HCT116 (cell line): Measurements from ENCODE around the gene GLTP. TPM values are rescaled to one million over a fixed set of nuclear protein-coding genes. Genes with fewer than 3 reads are reported as not detected.

ENCODE experiments used
- ATAC-seq: fragments of 200-7000 bp; cut with Tn5 transposase; 2 replicates; pipeline ENCODE4 v1.9.1; 2020; ENCODE audit warnings: mild to moderate bottlenecking, moderate library complexity
- BruUV-seq: library from RNA; stranded (reverse); fragments of 400-500 nt; replicated peaks from 2 replicates; lab custom pipeline; 2021; lab: Mats Ljungman, UMichigan
- CTCF ChIA-PET: fragments of 300-600 bp; sonication (Branson Sonifier 250); formaldehyde crosslinking; loops from one replicate; lab custom pipeline; 2021; ENCODE audit warnings: antibody characterized with exemption; lab: Charles Lee
- POLR2A ChIA-PET: fragments of 300-600, 350-600 bp; sonication (Branson Sonifier 250); formaldehyde crosslinking; loops from one replicate; lab custom pipeline; 2021; ENCODE audit warnings: antibody characterized with exemption; lab: Charles Lee
- RAD21 ChIA-PET, 2 experiments: fragments of 300-600 bp; sonication (Branson Sonifier 250); formaldehyde crosslinking; loops; one replicate each; lab custom pipeline; 2023; ENCODE audit warnings: low total read pairs in 2 of 2; ENCODE audit not compliant: uncharacterized antibody in 2 of 2, unreplicated experiment in 2 of 2, low non-redundant PET in 1 of 2; lab: Charles Lee
- DNase-seq: peaks from one replicate; pipeline ENCODE4 v3.0.0-alpha.2; 2010; ENCODE audit warnings: low read depth, low spot score
- H2AFZ ChIP-seq: fragments of 200-600 bp; shearing (Covaris generic), sonication (generic); 2 replicates; pipeline ENCODE4 v1.6.1; 2017; ENCODE audit warnings: low read depth, mixed run types, mixed read lengths, antibody characterized with exemption, low read length; ENCODE audit not compliant: poor library complexity, severe bottlenecking
- H3K27ac ChIP-seq: 2 replicates; pipeline ENCODE4 v1.5.1; 2012; ENCODE audit warnings: low read depth, low read length
- H3K27me3 ChIP-seq: fragments of 200-600 bp; sonication (generic); 2 replicates; pipeline ENCODE4 v1.6.1; 2016; ENCODE audit warnings: mixed run types, low read length, mixed read lengths; ENCODE audit not compliant: insufficient read depth
- H3K36me3 ChIP-seq, 2 experiments: fragments of 200-500 bp in 1 of 2; fragments of 200-600 bp in 1 of 2; sonication (Bioruptor generic) in 1 of 2; sonication (generic) in 1 of 2; 2 replicates each; pipeline versions ENCODE4 v1.5.1 to v1.6.1; 2014 to 2016; ENCODE audit warnings: low read length in 2 of 2, inconsistent platforms in 1 of 2, mixed read lengths in 1 of 2, mixed run types in 1 of 2; ENCODE audit not compliant: insufficient read depth in 2 of 2, control insufficient read depth in 1 of 2
- H3K4me1 ChIP-seq, 2 experiments: fragments of 200-600 bp in 1 of 2; sonication (generic) in 1 of 2; 2 replicates each; pipeline versions ENCODE4 v1.5.1 to v1.6.1; 2012 to 2017; ENCODE audit warnings: low read length in 2 of 2, inconsistent platforms in 1 of 2, mild to moderate bottlenecking in 1 of 2, mixed read lengths in 1 of 2, mixed run types in 1 of 2, moderate library complexity in 1 of 2; ENCODE audit not compliant: insufficient read depth in 2 of 2, control insufficient read depth in 1 of 2
- H3K4me2 ChIP-seq: fragments of 200-600 bp; sonication (generic); 2 replicates; pipeline ENCODE4 v1.6.1; 2017; ENCODE audit warnings: mixed run types, low read length, mixed read lengths
- H3K4me3 ChIP-seq, 2 experiments: fragments of 200-600 bp in 1 of 2; sonication (generic) in 1 of 2; replicated peaks in 1 of 2; 2 replicates each; pipeline ENCODE4 v1.5.1; 2011 to 2016; ENCODE audit warnings: low read length in 2 of 2, control low read depth in 1 of 2, low read depth in 1 of 2, mild to moderate bottlenecking in 1 of 2, mixed read lengths in 1 of 2, mixed run types in 1 of 2
- H3K79me2 ChIP-seq: fragments of 200-600 bp; sonication (generic); 2 replicates; pipeline ENCODE4 v1.6.1; 2017; ENCODE audit warnings: mild to moderate bottlenecking, mixed run types, low read length, moderate library complexity, mixed read lengths; ENCODE audit not compliant: insufficient read depth
- H3K9ac ChIP-seq: fragments of 200-600 bp; sonication (generic); 2 replicates; pipeline ENCODE4 v1.6.1; 2016; ENCODE audit warnings: low read length, mixed read lengths
- H3K9me2 ChIP-seq: fragments of 200-600 bp; sonication (generic), shearing (Covaris generic); 2 replicates; pipeline ENCODE4 v1.6.1; 2017; ENCODE audit warnings: mixed run types, mild to moderate bottlenecking, moderate library complexity; ENCODE audit not compliant: insufficient read depth
- H3K9me3 ChIP-seq, 2 experiments: fragments of 200-500 bp in 1 of 2; fragments of 200-600 bp in 1 of 2; sonication (Bioruptor generic) in 1 of 2; sonication (generic) in 1 of 2; 2 replicates each; pipeline ENCODE4 v1.6.1; 2014 to 2017; ENCODE audit warnings: low read length in 2 of 2, mixed read lengths in 2 of 2, inconsistent platforms in 1 of 2, low read depth in 1 of 2, mild to moderate bottlenecking in 1 of 2, mixed run types in 1 of 2, moderate library complexity in 1 of 2; ENCODE audit not compliant: control insufficient read depth in 1 of 2, insufficient read depth in 1 of 2
- H4K20me1 ChIP-seq: fragments of 200-600 bp; sonication (generic), shearing (Covaris generic); 2 replicates; pipeline ENCODE4 v1.6.1; 2017; ENCODE audit warnings: mixed run types, mild to moderate bottlenecking, moderate library complexity; ENCODE audit not compliant: insufficient read depth
- CEBPB ChIP-seq: IDR thresholded peaks from 2 replicates; pipeline ENCODE4 v1.6.1; 2012; ENCODE audit warnings: low read depth
- EGR1 ChIP-seq: IDR thresholded peaks from 2 replicates; pipeline ENCODE4 v1.6.1; 2012; ENCODE audit warnings: low read depth
- EZH2 ChIP-seq: fragments of 200-600 bp; sonication (generic); IDR thresholded peaks from 2 replicates; pipeline ENCODE4 v1.6.1; 2017; ENCODE audit warnings: antibody characterized with exemption, mixed run types
- EZH2phosphoT487 ChIP-seq: fragments of 200-600 bp; IDR thresholded peaks from 2 replicates; pipeline ENCODE4 v1.6.1; 2018; ENCODE audit warnings: antibody characterized with exemption, borderline replicate concordance
- RAD21 ChIP-seq: IDR thresholded peaks from 2 replicates; pipeline ENCODE4 v1.6.1; 2012; ENCODE audit warnings: low read depth, mild to moderate bottlenecking
- SIN3A ChIP-seq: IDR thresholded peaks from 2 replicates; pipeline ENCODE4 v1.6.1; 2012; ENCODE audit warnings: low read depth
- SP1 ChIP-seq: IDR thresholded peaks from 2 replicates; pipeline ENCODE4 v1.6.1; 2012; ENCODE audit warnings: low read depth
- ZFX ChIP-seq: fragments of 450-650 bp; IDR thresholded peaks from 2 replicates; pipeline ENCODE4 v1.6.1; 2017
- intact Hi-C: fragments of 100-400 bp; cut with micrococcal nuclease; formaldehyde crosslinking; loops from 2 replicates; pipeline ENCODE4 v1.10.0; 2022
- total RNA-seq: library from RNA; stranded (reverse); gene quantifications from one replicate; pipeline ENCODE4 v1.2.1, GENCODE V29; 2021; ENCODE audit not compliant: unreplicated experiment
- TF ChIP-seq, protein P1 (sequence below): IDR thresholded peaks from 2 replicates; pipeline ENCODE4 v1.6.1; 2012; ENCODE audit warnings: low read depth
- TF ChIP-seq, protein P2 (sequence below): IDR thresholded peaks from 2 replicates; pipeline ENCODE4 v1.6.1; 2011; ENCODE audit warnings: mild to moderate bottlenecking, low read length, moderate library complexity; ENCODE audit not compliant: insufficient replicate concordance; ENCODE audit errors: extremely low read depth

Gene GLTP
- total RNA-seq, 1 experiment from 2014 or later, result 26.6 TPM

- DNase-seq (no peak), ATAC-seq (no peak)
- ChIA-PET RAD21 (no interaction called here), CTCF (no interaction called here), POLR2A (no interaction called here)
- no peaks in the 10 kb centered on the region for H4K20me1 ChIP-seq
- no peaks in the 10 kb centered on the region for H3K79me2 ChIP-seq
- no peaks in the 10 kb centered on the region for H3K9me2 ChIP-seq
- intact Hi-C loops, result no loop called here
- BruUV-seq, result no TSS peak
- H3K27me3 ChIP-seq, result no peaks in the 10 kb centered on the region
- no peaks in the 10 kb centered on the region for H3K9me3 ChIP-seq
- H3K27ac ChIP-seq, result no peak overlapping the region
- H3K4me1 ChIP-seq, result no peaks in the 10 kb centered on the region
- no peak overlapping the region for H2AFZ ChIP-seq
- TF ChIP-seq, protein P1, sequence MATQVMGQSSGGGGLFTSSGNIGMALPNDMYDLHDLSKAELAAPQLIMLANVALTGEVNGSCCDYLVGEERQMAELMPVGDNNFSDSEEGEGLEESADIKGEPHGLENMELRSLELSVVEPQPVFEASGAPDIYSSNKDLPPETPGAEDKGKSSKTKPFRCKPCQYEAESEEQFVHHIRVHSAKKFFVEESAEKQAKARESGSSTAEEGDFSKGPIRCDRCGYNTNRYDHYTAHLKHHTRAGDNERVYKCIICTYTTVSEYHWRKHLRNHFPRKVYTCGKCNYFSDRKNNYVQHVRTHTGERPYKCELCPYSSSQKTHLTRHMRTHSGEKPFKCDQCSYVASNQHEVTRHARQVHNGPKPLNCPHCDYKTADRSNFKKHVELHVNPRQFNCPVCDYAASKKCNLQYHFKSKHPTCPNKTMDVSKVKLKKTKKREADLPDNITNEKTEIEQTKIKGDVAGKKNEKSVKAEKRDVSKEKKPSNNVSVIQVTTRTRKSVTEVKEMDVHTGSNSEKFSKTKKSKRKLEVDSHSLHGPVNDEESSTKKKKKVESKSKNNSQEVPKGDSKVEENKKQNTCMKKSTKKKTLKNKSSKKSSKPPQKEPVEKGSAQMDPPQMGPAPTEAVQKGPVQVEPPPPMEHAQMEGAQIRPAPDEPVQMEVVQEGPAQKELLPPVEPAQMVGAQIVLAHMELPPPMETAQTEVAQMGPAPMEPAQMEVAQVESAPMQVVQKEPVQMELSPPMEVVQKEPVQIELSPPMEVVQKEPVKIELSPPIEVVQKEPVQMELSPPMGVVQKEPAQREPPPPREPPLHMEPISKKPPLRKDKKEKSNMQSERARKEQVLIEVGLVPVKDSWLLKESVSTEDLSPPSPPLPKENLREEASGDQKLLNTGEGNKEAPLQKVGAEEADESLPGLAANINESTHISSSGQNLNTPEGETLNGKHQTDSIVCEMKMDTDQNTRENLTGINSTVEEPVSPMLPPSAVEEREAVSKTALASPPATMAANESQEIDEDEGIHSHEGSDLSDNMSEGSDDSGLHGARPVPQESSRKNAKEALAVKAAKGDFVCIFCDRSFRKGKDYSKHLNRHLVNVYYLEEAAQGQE, result no peak
- no peak for TF ChIP-seq EZH2phosphoT487
- TF ChIP-seq SP1, result no peak
- H3K9ac ChIP-seq, result no peak overlapping the region
- H3K4me2 ChIP-seq, result no peak overlapping the region
- H3K36me3 ChIP-seq, result peaks cover 0 to 6% of the 10 kb centered on the region in 2 experiments; a peak in 1 of 4 replicates
- no peak overlapping the region for H3K4me3 ChIP-seq
These were observed 42.7 kb upstream of the GLTP start for GRCh38 chr12:109923038-109923437.

- RAD21 ChIA-PET, result no interaction called here
- no peak for DNase-seq
- no peaks in the 10 kb centered on the region for H3K4me1 ChIP-seq
- POLR2A ChIA-PET, result no interaction called here
- intact Hi-C loops, result no loop called here
- no peaks in the 10 kb centered on the region for H4K20me1 ChIP-seq
- H3K9me2 ChIP-seq, result no peaks in the 10 kb centered on the region
- CTCF ChIA-PET, result interaction anchor here (0.6 kb wide), 1 partner anchor 70 kb away, joined by 3 read pairs; no protein-coding TSS in a partner anchor
- H3K36me3 ChIP-seq, result peaks cover 3 to 17% of the 10 kb centered on the region in 2 experiments; a peak in 3 of 4 replicates
- no peaks in the 10 kb centered on the region for H3K79me2 ChIP-seq
- H2AFZ ChIP-seq, result no peak overlapping the region
- no peaks in the 10 kb centered on the region for H3K9me3 ChIP-seq
- no TSS peak for BruUV-seq
- no peak overlapping the region for H3K4me3 ChIP-seq
- H3K27ac ChIP-seq, result no peak overlapping the region
- no peak overlapping the region for H3K4me2 ChIP-seq
- no peak overlapping the region for H3K9ac ChIP-seq
- ATAC-seq, result no peak
- H3K27me3 ChIP-seq, result no peaks in the 10 kb centered on the region
- no peak for TF ChIP-seq EGR1
- no peak for TF ChIP-seq SIN3A
- no peak for TF ChIP-seq EZH2
- TF ChIP-seq, protein P2, sequence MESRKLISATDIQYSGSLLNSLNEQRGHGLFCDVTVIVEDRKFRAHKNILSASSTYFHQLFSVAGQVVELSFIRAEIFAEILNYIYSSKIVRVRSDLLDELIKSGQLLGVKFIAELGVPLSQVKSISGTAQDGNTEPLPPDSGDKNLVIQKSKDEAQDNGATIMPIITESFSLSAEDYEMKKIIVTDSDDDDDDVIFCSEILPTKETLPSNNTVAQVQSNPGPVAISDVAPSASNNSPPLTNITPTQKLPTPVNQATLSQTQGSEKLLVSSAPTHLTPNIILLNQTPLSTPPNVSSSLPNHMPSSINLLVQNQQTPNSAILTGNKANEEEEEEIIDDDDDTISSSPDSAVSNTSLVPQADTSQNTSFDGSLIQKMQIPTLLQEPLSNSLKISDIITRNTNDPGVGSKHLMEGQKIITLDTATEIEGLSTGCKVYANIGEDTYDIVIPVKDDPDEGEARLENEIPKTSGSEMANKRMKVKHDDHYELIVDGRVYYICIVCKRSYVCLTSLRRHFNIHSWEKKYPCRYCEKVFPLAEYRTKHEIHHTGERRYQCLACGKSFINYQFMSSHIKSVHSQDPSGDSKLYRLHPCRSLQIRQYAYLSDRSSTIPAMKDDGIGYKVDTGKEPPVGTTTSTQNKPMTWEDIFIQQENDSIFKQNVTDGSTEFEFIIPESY, result no peak
- no peak for TF ChIP-seq CEBPB
- TF ChIP-seq, protein P1, result no peak
- no peak for TF ChIP-seq RAD21
- no peak for TF ChIP-seq EZH2phosphoT487
- no peak for TF ChIP-seq ZFX
These were observed 41.6 kb upstream of the GLTP start for GRCh38 chr12:109921982-109922381.
